ENCODE data around the gene THSD4.

- peak; percentile 54 for TF ChIP-seq CTCF (IDR thresholded peaks at IDR 0.05; ENCODE audit: insufficient read depth, low read length)
- TF ChIP-seq POLR2AphosphoS5 (IDR thresholded peaks at IDR 0.05; ENCODE audit: low read depth), result no peak
- TF ChIP-seq REST (IDR thresholded peaks at IDR 0.05; ENCODE audit: insufficient replicate concordance, low read depth), result no peak
Observed at GRCh38 chr15:71780115-71780976, 665.1 kb downstream of the THSD4 start.

Data from HL-60 (cell line).